Gastrocnemius medialis (tissue), 4 donors: Measurements from ENCODE around the gene TMEM150A.
A peak's percentile ranks its signal among the peaks of the same experiment; 100 is the strongest.

Source experiments
- POLR2A ChIP-seq, 2 donors: fragments of 450-650 bp; IDR thresholded peaks; one replicate each; pipeline ENCODE4 v1.6.1; 2017; ENCODE audit warnings: antibody characterized with exemption in 2 of 2, mild to moderate bottlenecking in 2 of 2, moderate library complexity in 2 of 2
- TF ChIP-seq, protein P1 (sequence below), 5 experiments: fragments of 450-650 bp in 3 of 5; fragments of 200-600 bp in 2 of 5; sonication (generic) in 2 of 5; IDR thresholded peaks in 4 of 5; conservative IDR thresholded peaks in 1 of 5; 1 replicate in 4 of 5; 2 replicates in 1 of 5; pipeline ENCODE4 v1.5.1; 2016 to 2019; ENCODE audit warnings: antibody characterized with exemption in 5 of 5, mild to moderate bottlenecking in 3 of 5, moderate library complexity in 3 of 5

DNA sequence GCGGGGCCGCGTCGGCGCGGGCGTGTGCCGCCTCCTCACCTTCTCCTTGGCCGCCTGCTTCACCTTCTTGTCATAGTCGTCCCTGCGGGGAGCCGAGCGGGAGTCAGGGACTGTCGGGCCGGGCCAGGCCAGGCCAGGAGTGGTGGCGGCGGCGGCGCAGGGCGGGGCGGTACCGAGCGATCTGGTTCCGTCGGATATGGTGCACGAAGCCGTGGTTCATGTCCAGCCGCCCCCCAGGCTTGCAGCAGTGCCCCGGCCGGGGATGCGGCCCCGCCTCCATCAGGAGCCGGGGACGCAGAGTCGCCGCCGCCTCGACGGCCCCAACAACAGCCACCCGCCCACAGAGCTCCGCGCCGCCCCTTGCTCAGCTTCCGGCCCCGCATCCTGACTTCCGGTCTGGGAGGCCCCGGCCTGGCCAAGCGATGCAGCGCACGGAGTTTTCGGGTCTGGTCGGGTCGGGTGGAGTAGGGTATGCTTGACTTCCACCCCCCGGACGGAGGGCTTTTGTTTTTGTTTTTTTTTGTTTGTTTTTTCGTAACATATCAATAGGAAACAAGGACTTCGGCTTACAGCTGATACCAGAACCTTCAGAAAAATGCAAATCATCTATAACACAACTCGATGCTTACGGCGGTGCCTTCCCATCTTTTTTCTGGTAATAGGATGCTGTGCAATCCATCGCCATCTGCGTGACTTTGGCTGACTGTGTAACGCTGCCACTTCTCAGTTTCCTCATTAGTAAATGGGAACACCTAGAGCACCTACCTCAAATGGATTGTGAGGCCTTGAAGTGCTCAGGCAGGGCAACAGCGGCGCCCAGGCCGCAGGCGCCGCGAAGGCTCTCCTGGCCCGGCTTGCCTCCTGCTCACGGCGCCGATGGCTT is 9.4 kb upstream of the TMEM150A start, which contains the start of gene C2orf68:
- TF ChIP-seq, protein P1, sequence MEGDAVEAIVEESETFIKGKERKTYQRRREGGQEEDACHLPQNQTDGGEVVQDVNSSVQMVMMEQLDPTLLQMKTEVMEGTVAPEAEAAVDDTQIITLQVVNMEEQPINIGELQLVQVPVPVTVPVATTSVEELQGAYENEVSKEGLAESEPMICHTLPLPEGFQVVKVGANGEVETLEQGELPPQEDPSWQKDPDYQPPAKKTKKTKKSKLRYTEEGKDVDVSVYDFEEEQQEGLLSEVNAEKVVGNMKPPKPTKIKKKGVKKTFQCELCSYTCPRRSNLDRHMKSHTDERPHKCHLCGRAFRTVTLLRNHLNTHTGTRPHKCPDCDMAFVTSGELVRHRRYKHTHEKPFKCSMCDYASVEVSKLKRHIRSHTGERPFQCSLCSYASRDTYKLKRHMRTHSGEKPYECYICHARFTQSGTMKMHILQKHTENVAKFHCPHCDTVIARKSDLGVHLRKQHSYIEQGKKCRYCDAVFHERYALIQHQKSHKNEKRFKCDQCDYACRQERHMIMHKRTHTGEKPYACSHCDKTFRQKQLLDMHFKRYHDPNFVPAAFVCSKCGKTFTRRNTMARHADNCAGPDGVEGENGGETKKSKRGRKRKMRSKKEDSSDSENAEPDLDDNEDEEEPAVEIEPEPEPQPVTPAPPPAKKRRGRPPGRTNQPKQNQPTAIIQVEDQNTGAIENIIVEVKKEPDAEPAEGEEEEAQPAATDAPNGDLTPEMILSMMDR (IDR thresholded peaks at IDR 0.05 in 4 of 5, conservative IDR thresholded peaks at IDR 0.05 in 1 of 5), result no peak
- peak; percentile 86 to 90 for TF ChIP-seq POLR2A (IDR thresholded peaks at IDR 0.05)
